ENCODE measurements around the gene DIP2B. TPM values are rescaled to one million over a fixed set of nuclear protein-coding genes. Genes with fewer than 3 reads are reported as not detected.
A peak's percentile ranks its signal among the peaks of the same experiment; 100 is the strongest.

The DIP2B gene
- total RNA-seq, 1 donor from 2014 or later: 32.3 TPM

DNA sequence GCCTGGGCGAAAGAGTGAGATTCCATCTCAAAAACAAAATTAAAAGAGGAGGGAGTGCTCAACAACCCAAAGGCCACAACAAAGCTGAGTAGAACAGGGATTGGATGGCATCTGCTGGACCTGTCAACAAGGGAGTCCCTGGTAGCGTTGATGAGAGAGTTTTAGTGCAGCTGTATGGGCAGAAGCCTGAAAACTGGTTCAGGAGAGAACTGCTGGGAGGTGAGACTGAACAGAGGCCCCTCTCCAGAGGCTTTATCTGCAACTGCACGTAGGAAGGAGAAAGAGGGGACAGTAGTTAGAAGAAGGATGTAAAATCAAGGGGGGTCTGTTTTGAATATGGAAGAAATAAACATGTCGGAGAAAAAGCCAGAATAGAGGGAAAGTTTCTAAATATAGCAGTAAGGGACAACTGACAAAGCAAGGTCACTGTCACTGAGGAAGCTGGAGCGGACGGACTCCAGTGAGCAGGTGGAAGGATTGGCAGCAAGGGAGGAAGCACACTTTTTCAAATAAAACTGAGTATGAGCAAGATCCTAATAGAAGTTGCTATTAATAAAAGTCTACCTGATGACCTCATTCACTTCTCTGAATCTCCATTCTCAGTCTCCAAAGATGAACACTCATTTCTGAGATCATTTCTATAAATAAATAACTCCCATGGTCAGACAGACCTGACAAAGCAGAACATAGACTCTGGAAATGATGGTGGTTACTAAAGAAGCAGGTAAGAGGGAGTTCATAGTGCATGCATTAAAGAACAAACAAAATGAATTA lies 247.3 kb downstream of the DIP2B start:
- intact Hi-C loops (cut with micrococcal nuclease): no loop called here
- ATAC-seq (ENCODE audit: low read depth): no peak
- ChIA-PET POLR2A (no interaction called here), CTCF (no interaction called here)
- no peak for DNase-seq
- Mint-ChIP-seq H3K27me3 (no peaks in the 10 kb centered on the region), H3K36me3 (ENCODE audit: low read depth) (peaks cover 24% of the 10 kb centered on the region), H3K9me3 (no peaks in the 10 kb centered on the region), H3K27ac (peak overlapping the region; percentile 31), H3K4me1 (no peaks in the 10 kb centered on the region), H3K4me3 (no peak overlapping the region)
- TF ChIP-seq, protein P1, sequence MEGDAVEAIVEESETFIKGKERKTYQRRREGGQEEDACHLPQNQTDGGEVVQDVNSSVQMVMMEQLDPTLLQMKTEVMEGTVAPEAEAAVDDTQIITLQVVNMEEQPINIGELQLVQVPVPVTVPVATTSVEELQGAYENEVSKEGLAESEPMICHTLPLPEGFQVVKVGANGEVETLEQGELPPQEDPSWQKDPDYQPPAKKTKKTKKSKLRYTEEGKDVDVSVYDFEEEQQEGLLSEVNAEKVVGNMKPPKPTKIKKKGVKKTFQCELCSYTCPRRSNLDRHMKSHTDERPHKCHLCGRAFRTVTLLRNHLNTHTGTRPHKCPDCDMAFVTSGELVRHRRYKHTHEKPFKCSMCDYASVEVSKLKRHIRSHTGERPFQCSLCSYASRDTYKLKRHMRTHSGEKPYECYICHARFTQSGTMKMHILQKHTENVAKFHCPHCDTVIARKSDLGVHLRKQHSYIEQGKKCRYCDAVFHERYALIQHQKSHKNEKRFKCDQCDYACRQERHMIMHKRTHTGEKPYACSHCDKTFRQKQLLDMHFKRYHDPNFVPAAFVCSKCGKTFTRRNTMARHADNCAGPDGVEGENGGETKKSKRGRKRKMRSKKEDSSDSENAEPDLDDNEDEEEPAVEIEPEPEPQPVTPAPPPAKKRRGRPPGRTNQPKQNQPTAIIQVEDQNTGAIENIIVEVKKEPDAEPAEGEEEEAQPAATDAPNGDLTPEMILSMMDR (IDR thresholded peaks at IDR 0.05): no peak

DNA sequence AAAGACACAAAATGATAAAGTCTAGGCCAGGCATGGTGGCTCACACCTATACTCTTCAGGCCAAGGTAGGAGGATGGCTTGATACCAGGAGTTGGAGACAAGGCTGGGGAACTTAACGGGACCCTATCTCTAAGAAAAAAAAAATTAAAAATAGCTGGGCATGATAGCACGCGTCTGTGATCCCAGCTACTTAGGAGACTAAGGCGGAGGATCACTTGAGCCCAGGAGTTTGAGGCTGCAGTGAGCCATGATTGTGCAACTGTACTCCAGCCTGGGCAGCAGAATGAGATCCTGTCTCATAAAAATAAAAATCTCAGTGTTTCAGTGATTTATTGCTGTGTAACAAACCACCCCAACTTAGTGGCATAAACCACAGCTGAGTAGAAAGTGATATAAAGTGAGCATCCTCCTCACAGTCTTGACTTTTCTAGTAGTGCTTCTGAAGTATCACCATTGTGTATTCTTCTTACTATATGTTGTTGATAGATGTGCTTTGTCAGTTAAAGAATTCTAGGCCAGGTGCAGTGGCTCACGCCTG lies 248.5 kb downstream of the DIP2B start:
- Mint-ChIP-seq H3K27me3 (no peaks in the 10 kb centered on the region), H3K27ac (no peak overlapping the region), H3K4me3 (no peak overlapping the region), H3K9me3 (no peaks in the 10 kb centered on the region), H3K36me3 (ENCODE audit: low read depth) (peaks cover 13% of the 10 kb centered on the region), H3K4me1 (no peaks in the 10 kb centered on the region)
- CTCF ChIA-PET: no interaction called here
- DNase-seq (no peak), ATAC-seq (ENCODE audit: low read depth) (no peak)
- POLR2A ChIA-PET: no interaction called here
- intact Hi-C loops (cut with micrococcal nuclease): no loop called here
- TF ChIP-seq, protein P1 (IDR thresholded peaks at IDR 0.05): no peak

DNA sequence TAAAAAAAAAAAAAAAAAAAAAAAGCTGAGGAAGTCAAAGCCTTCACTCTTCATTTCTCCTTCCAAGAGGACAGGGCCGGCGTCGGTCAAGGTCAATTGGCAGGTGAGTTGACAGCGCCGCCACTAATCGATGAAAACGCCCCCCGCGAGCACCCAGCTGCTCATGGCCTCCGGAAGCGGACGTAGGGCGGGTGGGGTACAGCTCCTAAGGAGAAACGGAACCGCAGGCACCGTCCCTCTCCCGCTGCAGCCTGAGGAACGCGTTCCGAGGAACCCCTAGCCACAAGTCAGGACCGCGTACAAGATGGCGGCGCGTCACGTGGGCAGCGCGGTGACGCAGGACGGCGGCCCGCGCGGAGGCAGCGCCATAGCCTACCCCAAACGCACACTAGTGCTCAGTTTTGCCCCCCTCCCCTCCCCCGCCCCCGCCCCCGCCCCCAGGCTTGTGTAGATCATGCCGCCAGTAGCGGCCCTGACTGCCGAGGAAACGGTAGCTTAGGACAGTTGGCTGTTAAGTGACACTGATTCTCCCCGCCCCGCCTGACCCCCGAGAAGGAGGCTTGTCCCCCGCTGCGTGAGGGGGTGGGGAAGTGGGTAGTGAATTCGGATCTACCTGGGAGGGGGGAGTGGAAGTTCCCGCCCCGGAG lies 259.0 kb downstream of the DIP2B start, which contains the start of gene ATF1:
Gene ATF1 (plus strand): TSS at position 463 of the 647 bp plus-strand sequence. CDS start 16,045 bp downstream, outside the sequence.
- peak; percentile 89 for DNase-seq
- POLR2A ChIA-PET: interaction anchor here (0.5 to 2.5 kb wide), 35 partner anchors 9 to 1397 kb away, joined by 3 to 15 read pairs (median 5); partner anchors contain the start of genes COX14, CSRNP2, DAZAP2 and DIP2B
- H3K4me3 Mint-ChIP-seq: peak within 1 kb of the TSS; percentile 95
- peaks cover 8% of the 10 kb centered on the region for H3K36me3 Mint-ChIP-seq (ENCODE audit: low read depth)
- H3K9me3 Mint-ChIP-seq: no peaks in the 10 kb centered on the region
- peaks cover 36% of the 10 kb centered on the region for H3K4me1 Mint-ChIP-seq
- intact Hi-C loops (cut with micrococcal nuclease): loop anchor here (1.0 to 5.0 kb wide), 9 partner anchors 62 to 769 kb away; partner anchors contain the start of genes COX14, CSRNP2, LARP4 and LETMD1
- peak; percentile 80 for ATAC-seq (ENCODE audit: low read depth)
- TF ChIP-seq, protein P1 (IDR thresholded peaks at IDR 0.05): no peak
- H3K27ac Mint-ChIP-seq: peak within 1 kb of the TSS; percentile 96
- CTCF ChIA-PET: interaction anchor here (1.4 to 5.7 kb wide), 3 partner anchors 14 to 223 kb away, joined by 3 to 66 read pairs (median 22); no protein-coding TSS in a partner anchor
- H3K27me3 Mint-ChIP-seq: no peaks in the 10 kb centered on the region

DNA sequence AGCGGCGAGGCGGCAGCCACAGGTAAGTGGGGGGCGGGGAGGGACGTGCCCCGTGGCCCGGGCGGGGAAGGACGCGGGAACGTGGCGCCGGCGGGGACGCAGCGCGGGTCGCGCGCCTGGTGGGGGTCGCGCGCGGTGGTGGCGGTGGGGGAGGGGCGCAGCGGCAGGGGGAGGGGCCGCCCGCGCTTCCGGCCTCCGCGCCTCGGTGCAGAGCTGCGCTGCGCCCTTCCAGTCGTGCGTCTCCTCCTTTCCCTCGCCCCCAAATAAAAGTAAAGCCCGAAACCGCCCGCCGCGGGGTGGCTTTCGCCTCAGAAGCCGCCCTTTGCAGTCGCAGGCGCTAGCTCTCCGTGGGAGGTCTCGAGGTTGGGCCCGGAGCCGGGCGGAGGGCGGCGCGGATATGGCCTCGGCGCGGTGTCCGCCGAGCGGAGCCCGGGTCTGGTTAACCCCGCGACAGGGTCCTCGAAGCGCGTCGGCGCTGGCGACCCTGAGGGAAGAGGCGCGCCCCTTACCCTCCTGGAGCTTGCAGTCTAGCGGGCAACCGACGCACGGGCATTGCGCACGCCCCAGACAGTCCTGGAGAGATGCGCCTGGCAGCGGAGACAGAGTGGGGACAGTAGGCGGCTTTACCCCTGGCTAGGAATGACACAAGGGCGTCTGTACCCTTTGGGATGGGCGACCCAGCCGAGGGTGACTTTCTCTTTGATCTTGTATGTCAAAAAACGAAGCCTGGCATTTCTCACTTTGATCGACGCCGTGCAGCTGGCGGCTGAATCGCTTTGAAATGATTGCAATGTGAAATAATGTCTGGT lies 259.7 kb downstream of the DIP2B start:
- intact Hi-C loops (cut with micrococcal nuclease): loop anchor here (1.0 to 5.0 kb wide), 12 partner anchors 61 to 768 kb away; partner anchors contain the start of genes COX14, CSRNP2, LARP4 and LETMD1
- ChIA-PET CTCF (interaction anchor here (0.6 to 5.7 kb wide), 14 partner anchors 9 to 652 kb away, joined by 3 to 66 read pairs (median 3); partner anchors contain the start of gene COX14), POLR2A (interaction anchor here (0.6 to 2.5 kb wide), 30 partner anchors 9 to 1023 kb away, joined by 3 to 15 read pairs (median 5); partner anchors contain the start of genes COX14, CSRNP2, DAZAP2 and DIP2B)
- ATAC-seq (ENCODE audit: low read depth) (peak; percentile 59), DNase-seq (peak; percentile 76)
- peaks cover 38% of the 10 kb centered on the region for H3K4me1 Mint-ChIP-seq
- peaks cover 8% of the 10 kb centered on the region for H3K36me3 Mint-ChIP-seq (ENCODE audit: low read depth)
- H3K27ac Mint-ChIP-seq: peak overlapping the region; percentile 96
- peak overlapping the region; percentile 95 for H3K4me3 Mint-ChIP-seq
- TF ChIP-seq, protein P1 (IDR thresholded peaks at IDR 0.05): no peak
- no peaks in the 10 kb centered on the region for H3K9me3 Mint-ChIP-seq
- no peaks in the 10 kb centered on the region for H3K27me3 Mint-ChIP-seq

Data from activated B cell treated with CpG ODN at 0.5 μM for 24 hours (primary cell).